Neural crest cell (in vitro differentiated cells): Measurements from ENCODE around the gene WSB2. TPM values are rescaled to one million over a fixed set of nuclear protein-coding genes. Genes with fewer than 3 reads are reported as not detected.

Source experiments
- DNase-seq: peaks from one replicate; pipeline ENCODE4 v3.0.0; 2021; ENCODE audit warnings: low read depth, mixed read lengths, low spot score
- H3K27ac Mint-ChIP-seq: one replicate; pipeline ENCODE4 v1.8.0; 2021; ENCODE audit warnings: mild to moderate bottlenecking, mixed read lengths; ENCODE audit not compliant: unreplicated experiment
- H3K27me3 Mint-ChIP-seq: 2 replicates; pipeline ENCODE4 v1.8.0; 2021; ENCODE audit warnings: low read depth, mild to moderate bottlenecking, mixed read lengths
- H3K36me3 Mint-ChIP-seq: 2 replicates; pipeline ENCODE4 v1.8.0; 2021; ENCODE audit warnings: low read depth, mild to moderate bottlenecking, mixed read lengths
- H3K4me1 Mint-ChIP-seq: 2 replicates; pipeline ENCODE4 v1.8.0; 2021; ENCODE audit warnings: mixed read lengths
- H3K4me3 Mint-ChIP-seq: one replicate; pipeline ENCODE4 v1.8.0; 2021; ENCODE audit warnings: mild to moderate bottlenecking, mixed read lengths
- H3K9me3 Mint-ChIP-seq: 2 replicates; pipeline ENCODE4 v1.8.0; 2021; ENCODE audit warnings: mixed read lengths
- CTCF ChIP-seq: fragments of 200-600 bp; sonication (generic); conservative IDR thresholded peaks from 2 replicates; pipeline ENCODE4 v1.5.0; 2021; ENCODE audit warnings: antibody characterized with exemption, mild to moderate bottlenecking
- total RNA-seq: library from RNA; stranded (reverse); gene quantifications from 2 replicates; pipeline ENCODE4 v1.2.1, GENCODE V29; 2021

Gene WSB2
- total RNA-seq, 1 donor from 2014 or later: 78.6 TPM

GRCh38 chr12:118055865-118056773 is 4.9 kb downstream of the WSB2 start:
- peaks cover 2% of the 10 kb centered on the region for H3K27me3 Mint-ChIP-seq
- no peak for TF ChIP-seq CTCF
- DNase-seq: no peak
- no peak overlapping the region for H3K4me3 Mint-ChIP-seq
- peaks cover 2% of the 10 kb centered on the region for H3K9me3 Mint-ChIP-seq
- H3K4me1 Mint-ChIP-seq: peaks cover 29% of the 10 kb centered on the region
- no peak overlapping the region for H3K27ac Mint-ChIP-seq
- H3K36me3 Mint-ChIP-seq: peaks cover 9% of the 10 kb centered on the region

GRCh38 chr12:118055144-118055557 is 5.8 kb downstream of the WSB2 start:
- Mint-ChIP-seq H3K4me1 (peaks cover 27% of the 10 kb centered on the region), H3K9me3 (peaks cover 2% of the 10 kb centered on the region), H3K27me3 (peaks cover 2% of the 10 kb centered on the region), H3K27ac (no peak overlapping the region), H3K4me3 (peak overlapping the region; percentile 78), H3K36me3 (peaks cover 11% of the 10 kb centered on the region)
- DNase-seq: peak; percentile 43
- peak; percentile 73 for TF ChIP-seq CTCF

- DNase-seq: no peak
- no peak overlapping the region for H3K4me3 Mint-ChIP-seq
- no peaks in the 10 kb centered on the region for H3K27me3 Mint-ChIP-seq
- peaks cover 17% of the 10 kb centered on the region for H3K4me1 Mint-ChIP-seq
- H3K27ac Mint-ChIP-seq: no peak overlapping the region
- H3K9me3 Mint-ChIP-seq: peaks cover 2% of the 10 kb centered on the region
- TF ChIP-seq CTCF: no peak
- peaks cover 11% of the 10 kb centered on the region for H3K36me3 Mint-ChIP-seq
Measured at GRCh38 chr12:118053071-118053985, 7.7 kb downstream of the WSB2 start.

- Mint-ChIP-seq H3K4me1 (peaks cover 17% of the 10 kb centered on the region), H3K36me3 (peaks cover 11% of the 10 kb centered on the region), H3K27me3 (no peaks in the 10 kb centered on the region), H3K27ac (peak overlapping the region; percentile 75), H3K4me3 (no peak overlapping the region), H3K9me3 (peaks cover 2% of the 10 kb centered on the region)
- no peak for DNase-seq
- no peak for TF ChIP-seq CTCF
Measured at GRCh38 chr12:118052324-118053070, 8.5 kb downstream of the WSB2 start.
